Pons (tissue), 1 donor: ENCODE results near the gene ATG3.
"Not testable (repeated sequence)": the region's sequence is repeated elsewhere in the genome, so short reads cannot be mapped to it uniquely, and the experiment has no call there.

Experiments
- DNase-seq: peaks from one replicate; pipeline ENCODE4 v3.0.0-alpha.2; 2016; ENCODE audit warnings: low spot score

ATG3 gene

DNA sequence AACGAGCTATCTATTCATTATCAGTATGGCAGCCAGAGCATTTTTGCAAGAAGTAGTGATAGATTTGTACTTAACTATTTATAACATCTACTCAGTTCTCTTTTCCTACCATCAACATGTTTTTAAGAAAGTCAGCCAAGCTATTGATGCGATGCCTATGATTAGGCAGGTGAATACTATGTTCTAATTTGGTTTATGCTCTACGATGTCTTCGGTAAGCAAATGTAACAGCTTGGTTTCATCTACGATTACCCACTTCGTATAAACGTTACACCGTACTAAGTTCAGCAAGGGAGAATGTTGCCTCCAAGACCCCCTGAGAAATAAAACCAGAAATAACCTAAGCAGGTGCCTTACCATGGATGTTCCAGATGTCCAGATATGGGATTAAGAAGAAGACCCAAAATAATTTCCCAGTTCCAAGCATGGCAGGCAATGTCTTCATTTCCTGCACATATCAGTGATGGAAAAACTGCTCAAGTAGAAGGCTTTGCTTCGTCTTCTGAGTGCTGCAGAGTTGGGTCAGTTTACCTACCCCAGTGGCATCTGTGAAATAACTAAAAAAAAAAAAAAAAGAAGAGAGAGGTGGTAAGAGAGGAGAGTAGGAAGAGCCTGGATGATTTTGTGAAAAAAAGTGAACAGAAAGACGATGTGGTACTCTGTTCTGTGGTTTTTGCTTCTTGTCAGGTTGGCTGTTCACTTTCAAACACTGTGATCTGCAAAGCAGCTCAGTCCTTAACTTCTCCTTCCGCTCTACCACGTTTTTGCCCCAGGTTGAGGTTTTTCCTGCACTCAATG is 62.6 kb downstream of the ATG3 start, which contains the start of gene BTLA:
Gene BTLA (minus strand): TSS at position 559 of the 798 bp plus-strand sequence. CDS start 114 bp downstream, at position 445.
- no peak for DNase-seq

- DNase-seq: no peak
Observed at GRCh38 chr3:112497897-112498548, 63.7 kb downstream of the ATG3 start.

DNA sequence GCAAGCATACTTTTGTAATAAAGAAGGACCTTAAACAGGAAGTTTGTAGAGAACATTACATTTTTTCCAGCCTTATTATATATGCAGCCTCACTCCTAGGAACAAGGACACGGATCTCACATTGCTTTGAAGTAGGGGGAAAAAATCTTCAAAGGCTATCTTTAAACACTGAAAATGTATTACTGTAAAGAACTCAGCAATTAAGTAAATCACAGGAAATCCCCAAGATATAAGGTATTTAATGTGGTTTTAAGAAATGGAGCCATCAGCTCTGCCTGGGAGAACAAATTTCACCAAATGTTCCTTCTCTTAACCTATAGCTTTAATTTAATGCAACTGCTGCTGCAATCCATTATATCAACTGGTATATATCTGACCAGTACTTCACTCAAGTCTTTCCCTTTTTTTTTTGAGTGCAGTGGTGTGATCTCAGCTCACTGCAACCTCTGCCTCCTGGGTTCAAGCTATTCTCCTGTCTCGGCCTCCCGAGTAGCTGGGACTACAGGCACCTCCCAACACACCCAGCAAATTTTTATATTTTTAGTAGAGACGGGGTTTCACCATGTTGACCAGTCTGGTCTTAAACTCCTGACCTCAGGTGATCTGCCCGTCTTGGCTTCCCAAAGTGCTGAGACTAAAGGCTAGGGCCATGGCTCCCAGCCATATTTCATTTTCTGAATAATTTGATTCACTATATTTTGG is 65.2 kb downstream of the ATG3 start:
- no peak for DNase-seq

DNA sequence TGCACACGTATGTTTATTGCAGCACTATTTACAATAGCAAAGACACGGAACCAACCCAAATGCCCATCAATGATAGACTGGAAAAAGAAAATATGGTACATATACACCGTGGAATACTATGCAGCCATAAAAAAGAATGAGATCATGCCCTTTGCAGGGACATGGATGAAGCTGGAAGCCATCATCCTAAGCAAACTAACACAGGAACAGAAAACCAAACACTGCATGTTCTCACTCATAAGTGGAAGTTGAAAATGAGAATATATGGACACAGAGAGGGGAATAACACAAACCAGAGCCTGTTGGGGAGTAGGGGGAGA is 67.4 kb downstream of the ATG3 start:
- DNase-seq: not testable (repeated sequence)

DNA sequence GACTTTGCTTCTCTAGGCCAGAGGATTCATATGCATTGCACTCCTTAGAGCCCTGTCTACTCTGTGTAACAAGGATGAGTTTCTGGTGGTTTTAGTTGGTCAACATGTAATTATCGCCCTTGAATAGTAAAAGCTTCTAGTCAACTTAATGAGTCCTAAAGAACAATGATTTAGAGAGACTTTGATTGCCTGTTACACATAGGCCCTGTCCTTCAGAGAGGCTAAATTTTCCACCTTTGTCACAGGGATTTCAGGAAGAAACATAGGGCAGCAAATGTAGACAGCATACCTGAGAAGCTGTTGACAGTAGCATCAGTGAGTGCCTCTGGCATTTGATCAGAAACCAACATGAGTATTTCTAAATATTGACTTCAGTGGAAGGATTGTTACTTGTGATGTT is 69.6 kb downstream of the ATG3 start:
- DNase-seq: no peak

DNA sequence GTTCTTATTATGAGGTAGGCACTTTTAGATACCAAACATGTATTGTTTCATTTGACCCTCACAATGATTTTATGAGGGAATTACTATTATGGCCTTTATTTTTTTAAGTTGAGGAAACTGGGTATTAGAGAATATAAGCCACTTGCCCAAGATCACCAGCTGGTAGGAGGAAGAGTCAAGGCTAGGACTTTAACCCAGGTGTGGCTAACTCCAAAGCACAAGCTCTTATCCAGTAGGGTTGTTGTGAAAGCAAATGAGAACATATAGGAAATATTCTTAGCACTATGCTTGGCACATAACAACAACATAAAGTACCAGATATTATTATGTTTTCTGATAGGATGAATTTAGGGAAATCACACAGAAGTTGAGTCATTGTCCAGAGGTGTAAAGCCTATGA is 70.4 kb downstream of the ATG3 start:
- DNase-seq: no peak

DNA sequence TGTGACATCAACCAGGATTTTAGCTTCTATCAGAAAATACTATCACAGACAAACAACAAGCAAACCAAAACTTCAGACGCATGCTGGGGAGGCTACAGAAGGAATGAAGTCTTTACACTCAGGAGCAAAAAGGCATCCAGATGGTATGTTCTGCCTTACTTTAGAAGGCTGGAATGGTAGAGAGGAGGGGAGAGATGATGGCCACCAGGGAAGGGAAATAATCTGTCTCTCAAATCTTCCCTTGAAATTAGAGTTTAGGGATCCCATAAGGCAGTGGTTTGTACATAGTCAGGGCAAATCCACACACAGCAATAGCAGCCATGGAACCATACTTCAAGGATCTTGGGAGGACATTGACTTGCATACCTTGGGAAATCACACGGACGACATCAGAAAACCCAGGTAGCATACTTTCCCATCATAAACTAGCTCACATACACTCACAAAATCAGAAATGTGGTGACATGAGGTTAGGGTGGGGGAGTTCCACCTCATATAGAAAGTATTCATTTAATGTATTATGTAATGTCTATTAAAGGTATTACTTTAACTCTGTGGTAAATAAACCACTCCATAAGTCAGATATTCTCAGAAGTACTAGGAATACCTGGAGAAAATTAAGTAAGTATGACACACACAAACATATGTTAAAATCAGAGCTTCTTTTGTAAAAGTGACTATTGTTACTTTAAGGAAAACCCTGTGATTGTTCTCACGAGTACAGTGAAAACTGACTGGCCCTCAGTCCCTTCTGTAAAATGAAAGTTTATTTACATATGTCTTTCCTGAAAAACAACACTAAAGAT is 71.9 kb downstream of the ATG3 start:
- DNase-seq: no peak

GRCh38 chr3:112486811-112487505 is 74.8 kb downstream of the ATG3 start:
- DNase-seq: no peak

GRCh38 chr3:112484352-112484751 is 77.4 kb downstream of the ATG3 start:
- no peak for DNase-seq

DNA sequence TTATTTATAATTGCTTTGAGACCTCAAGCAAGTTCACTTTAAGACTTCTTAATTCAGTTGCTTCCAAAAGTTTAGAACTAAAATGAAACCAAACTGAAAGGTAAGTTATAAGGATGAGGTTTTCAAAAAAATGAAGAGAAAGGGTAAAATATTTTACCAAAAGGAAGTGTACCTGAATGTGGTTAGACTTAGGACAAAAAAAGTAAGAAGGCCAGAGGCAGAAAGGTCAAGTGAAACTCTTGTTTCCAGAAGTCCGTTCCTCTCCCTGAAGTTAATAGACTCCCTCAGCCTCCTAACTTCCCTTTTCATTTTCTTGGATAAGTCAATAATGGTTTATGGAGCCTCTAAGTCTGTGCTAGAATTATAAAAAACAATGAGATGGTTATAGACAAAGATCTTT is 79.1 kb downstream of the ATG3 start:
- no peak for DNase-seq
